GM10248 (cell line): ENCODE measurements around the gene CHSY1.

ENCODE experiments used
- CTCF ChIA-PET: fragments of 300-600 bp; sonication (Branson Sonifier 250); formaldehyde crosslinking; extraction: SDS; loops from one replicate; lab custom pipeline; 2021; ENCODE audit warnings: antibody characterized with exemption; lab: Yijun Ruan, JAX
- POLR2A ChIA-PET: fragments of 350-650 bp; sonication (Branson Sonifier 250); formaldehyde crosslinking; extraction: SDS; loops from one replicate; lab custom pipeline; 2020; ENCODE audit warnings: antibody characterized with exemption; lab: Yijun Ruan, JAX
- DNase-seq: peaks from one replicate; pipeline ENCODE4 v3.0.0; 2012; ENCODE audit errors: extremely low spot score
- CTCF ChIP-seq: IDR thresholded peaks from 2 replicates; pipeline ENCODE4 v1.5.1; 2012; ENCODE audit warnings: mild to moderate bottlenecking, low read depth; ENCODE audit errors: extremely low read depth, missing control alignments, control extremely low read depth

Gene CHSY1

GRCh38 chr15:101210058-101210457, 41.8 kb downstream of the CHSY1 start:
- TF ChIP-seq CTCF: no peak
- ChIA-PET POLR2A (no interaction called here), CTCF (interaction anchor here (1.1 to 2.1 kb wide), 2 partner anchors 12 to 44 kb away, joined by 4 to 6 read pairs; no protein-coding TSS in a partner anchor)
- no peak for DNase-seq

GRCh38 chr15:101209285-101209845, 42.5 kb downstream of the CHSY1 start:
- no peak for DNase-seq
- CTCF ChIA-PET: interaction anchor here (1.1 to 2.1 kb wide), 2 partner anchors 12 to 60 kb away, joined by 3 to 6 read pairs; no protein-coding TSS in a partner anchor
- TF ChIP-seq CTCF: no peak
- POLR2A ChIA-PET: no interaction called here

GRCh38 chr15:101207867-101208288, 44.0 kb downstream of the CHSY1 start:
- no peak for TF ChIP-seq CTCF
- no peak for DNase-seq
- POLR2A ChIA-PET: no interaction called here
- CTCF ChIA-PET: interaction anchor here (1.2 kb wide), 1 partner anchor 51 kb away, joined by 3 read pairs; no protein-coding TSS in a partner anchor

GRCh38 chr15:101206176-101206591, 45.7 kb downstream of the CHSY1 start:
- DNase-seq: no peak
- TF ChIP-seq CTCF: no peak
- ChIA-PET CTCF (interaction anchor here (1.3 to 1.4 kb wide), 2 partner anchors 25 to 52 kb away, joined by 3 to 5 read pairs; no protein-coding TSS in a partner anchor), POLR2A (no interaction called here)

GRCh38 chr15:101204739-101205535, 46.9 kb downstream of the CHSY1 start:
- TF ChIP-seq CTCF: no peak
- no peak for DNase-seq
- ChIA-PET CTCF (interaction anchor here (0.9 to 1.6 kb wide), 9 partner anchors 10 to 88 kb away, joined by 3 to 8 read pairs (median 3); no protein-coding TSS in a partner anchor), POLR2A (no interaction called here)

GRCh38 chr15:101203607-101204189, 48.1 kb downstream of the CHSY1 start:
- no peak for TF ChIP-seq CTCF
- no peak for DNase-seq
- CTCF ChIA-PET: interaction anchor here (1.5 kb wide), 1 partner anchor 18 kb away, joined by 3 read pairs; no protein-coding TSS in a partner anchor
- POLR2A ChIA-PET: no interaction called here
